Activated naive CD4-positive, alpha-beta T cell treated with anti-CD3 and anti-CD28 coated beads, Interleukin-2, amount 50 U/mL, for 24 hours (primary cell): ENCODE results near the gene ABCA1.
"Not testable (repeated sequence)": the region's sequence is repeated elsewhere in the genome, so short reads cannot be mapped to it uniquely, and the experiment has no call there.

Experiments
- H3K27ac Mint-ChIP-seq: one replicate; pipeline ENCODE4 v1.8.0; 2021; ENCODE audit warnings: mild to moderate bottlenecking, mixed read lengths
- H3K27me3 Mint-ChIP-seq: one replicate; pipeline ENCODE4 v1.8.0; 2021; ENCODE audit warnings: mixed read lengths
- H3K36me3 Mint-ChIP-seq: one replicate; pipeline ENCODE4 v1.8.0; 2021; ENCODE audit warnings: mixed read lengths
- H3K4me1 Mint-ChIP-seq: one replicate; pipeline ENCODE4 v1.8.0; 2021; ENCODE audit warnings: mixed read lengths
- H3K4me3 Mint-ChIP-seq: one replicate; pipeline ENCODE4 v1.8.0; 2021; ENCODE audit warnings: mild to moderate bottlenecking, mixed read lengths
- H3K9me3 Mint-ChIP-seq: one replicate; pipeline ENCODE4 v1.8.0; 2021; ENCODE audit warnings: mixed read lengths

ABCA1 gene

DNA sequence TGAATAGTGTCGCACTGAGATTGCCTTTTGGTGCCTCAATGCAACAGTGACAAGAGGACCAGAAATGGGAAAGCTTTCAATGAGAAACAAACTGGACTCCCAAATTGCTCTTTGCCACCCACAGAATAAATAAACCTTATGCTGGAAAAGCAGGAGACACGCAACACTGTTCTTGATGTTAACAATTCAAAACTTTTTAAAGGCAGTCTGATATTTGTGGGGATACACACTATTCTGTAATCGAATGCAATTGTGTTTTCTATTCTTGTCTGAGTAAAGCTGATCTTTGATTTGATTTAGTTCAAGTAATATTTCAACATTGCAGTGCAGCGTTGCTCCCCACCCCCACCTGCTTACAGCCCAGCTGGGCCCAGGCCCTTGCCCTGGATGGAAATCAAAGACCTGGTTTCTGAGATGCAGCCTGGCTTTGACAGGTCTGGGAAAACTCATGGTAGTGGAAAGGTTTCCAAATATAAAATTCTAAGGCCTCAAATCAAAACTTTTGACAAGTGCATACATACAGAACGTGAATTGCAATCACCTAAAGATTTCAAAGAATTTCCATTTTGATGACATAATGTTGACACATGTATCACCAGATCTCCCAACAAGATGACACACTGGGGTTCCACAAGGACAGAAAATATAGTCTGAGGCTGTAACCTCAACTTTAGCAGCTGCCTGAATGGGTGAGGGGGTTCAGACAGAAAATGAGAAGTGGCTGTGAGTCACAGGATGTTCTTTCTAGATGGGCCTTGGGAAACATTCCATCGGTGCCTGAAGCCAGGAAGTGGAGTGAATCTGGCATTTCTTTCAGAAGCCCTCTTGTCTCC is 55.1 kb downstream of the ABCA1 start:
- Mint-ChIP-seq H3K4me3 (no peak overlapping the region), H3K9me3 (no peaks in the 10 kb centered on the region), H3K27me3 (no peaks in the 10 kb centered on the region), H3K4me1 (peaks cover 5% of the 10 kb centered on the region), H3K27ac (no peak overlapping the region), H3K36me3 (peaks cover 19% of the 10 kb centered on the region)

DNA sequence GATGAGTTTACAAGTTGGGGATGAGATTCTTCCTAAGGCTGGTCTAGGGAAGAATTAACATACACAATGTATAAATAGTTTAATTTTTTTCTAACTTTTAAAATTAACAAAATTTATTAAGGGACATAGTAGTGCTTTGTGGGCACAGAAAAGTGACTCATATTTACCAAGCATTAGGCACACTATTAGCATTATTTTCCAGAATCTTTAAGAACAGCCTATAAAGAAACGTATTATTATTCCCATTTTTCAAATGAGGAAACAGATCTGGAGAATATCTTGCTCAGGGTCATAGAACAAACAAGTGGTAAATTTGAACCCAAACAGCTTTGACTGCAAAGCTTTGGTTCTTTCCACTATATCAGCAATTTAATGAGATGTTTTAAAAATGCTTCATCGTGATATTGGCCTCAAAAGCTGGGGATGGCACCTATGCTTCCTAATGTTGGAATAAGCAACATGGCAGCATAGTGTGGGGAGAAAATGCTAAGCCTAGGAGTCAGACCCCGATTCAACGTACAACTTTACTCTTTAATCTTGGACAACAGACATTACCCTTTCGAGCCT is 55.9 kb downstream of the ABCA1 start:
- Mint-ChIP-seq H3K4me1 (peaks cover 5% of the 10 kb centered on the region), H3K27ac (no peak overlapping the region), H3K4me3 (no peak overlapping the region)

DNA sequence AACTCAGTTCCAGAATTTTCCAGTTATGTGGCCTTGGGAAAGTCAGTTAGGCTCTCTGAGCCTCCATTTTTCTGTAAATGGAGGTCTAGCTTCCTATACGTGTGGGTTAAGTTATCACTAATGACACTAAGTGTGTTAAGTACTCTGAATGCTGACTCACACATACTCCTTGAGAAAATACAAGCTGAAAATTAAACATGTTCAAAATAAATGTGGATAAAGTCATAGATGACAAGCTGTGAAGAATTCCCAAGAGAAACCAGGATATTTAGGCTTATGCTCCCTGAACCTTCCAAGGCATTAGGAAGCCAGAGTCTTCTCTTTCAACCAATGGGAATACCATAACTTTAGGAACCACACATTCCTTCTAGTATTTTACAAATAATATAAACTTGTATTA is 58.1 kb downstream of the ABCA1 start:
- Mint-ChIP-seq H3K27me3 (no peaks in the 10 kb centered on the region), H3K4me3 (no peak overlapping the region), H3K4me1 (peaks cover 5% of the 10 kb centered on the region), H3K9me3 (no peaks in the 10 kb centered on the region), H3K36me3 (peaks cover 12% of the 10 kb centered on the region), H3K27ac (no peak overlapping the region)

More for the DNA sequence above, 55.9 kb downstream of the ABCA1 start:
- peaks cover 14% of the 10 kb centered on the region for H3K36me3 Mint-ChIP-seq
- H3K9me3 Mint-ChIP-seq: no peaks in the 10 kb centered on the region
- H3K27me3 Mint-ChIP-seq: no peaks in the 10 kb centered on the region

DNA sequence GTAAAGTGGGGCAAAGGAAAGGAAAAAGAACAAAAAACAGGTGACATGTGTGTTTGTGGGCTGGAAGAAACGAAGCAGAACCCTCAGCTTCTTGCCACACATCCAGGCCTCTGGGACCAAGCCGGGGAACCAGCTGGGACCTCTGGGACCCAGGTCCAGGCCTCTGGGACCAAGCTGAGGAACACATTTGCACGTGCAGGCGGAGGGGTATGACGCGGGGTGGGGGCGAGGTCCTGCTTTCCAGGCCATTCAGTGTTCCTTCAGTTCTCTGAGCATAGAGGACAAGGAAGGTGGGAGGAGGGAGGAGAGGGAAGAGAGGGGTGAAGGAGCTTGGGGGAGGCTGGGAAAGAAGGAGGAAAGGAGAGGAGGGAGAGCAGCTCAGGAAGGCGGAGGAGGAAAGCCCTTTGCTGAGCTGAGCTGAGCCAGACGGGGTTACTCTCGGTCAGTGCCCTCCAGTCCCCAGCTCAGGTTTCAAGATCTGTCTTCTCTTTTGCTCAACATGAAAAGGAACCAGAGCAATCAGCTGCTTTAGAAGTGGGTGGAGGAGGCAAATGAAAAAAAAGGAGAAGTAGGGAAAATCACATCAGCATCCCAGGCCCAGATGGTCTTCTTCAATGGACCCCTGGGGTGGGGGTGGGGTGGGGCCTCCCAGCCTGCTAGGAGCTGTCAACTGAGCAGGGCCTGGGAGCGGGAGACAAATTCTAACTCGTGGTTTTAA is 59.1 kb downstream of the ABCA1 start:
- Mint-ChIP-seq H3K4me3 (no peak overlapping the region), H3K36me3 (peaks cover 12% of the 10 kb centered on the region), H3K4me1 (peaks cover 5% of the 10 kb centered on the region), H3K27ac (no peak overlapping the region), H3K9me3 (no peaks in the 10 kb centered on the region), H3K27me3 (no peaks in the 10 kb centered on the region)

DNA sequence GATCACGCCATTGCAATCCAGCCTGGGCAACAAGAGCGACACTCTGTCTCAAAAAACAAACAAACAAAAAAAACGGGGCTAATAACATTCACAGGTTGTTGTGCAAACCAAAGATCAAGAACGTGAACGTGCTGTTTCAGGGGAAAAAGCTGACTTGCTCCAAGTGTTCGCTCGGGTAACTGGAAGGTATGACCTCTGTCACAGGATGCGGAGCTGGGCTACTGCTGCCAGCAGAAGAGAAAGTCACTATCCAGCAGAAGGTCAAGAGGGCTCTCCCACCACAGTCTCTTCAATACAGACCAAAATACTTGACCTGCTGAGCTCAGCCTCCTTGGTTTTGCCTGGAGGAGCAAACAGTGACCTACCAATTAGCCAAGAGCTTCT is 59.7 kb downstream of the ABCA1 start:
- Mint-ChIP-seq H3K27ac (no peak overlapping the region), H3K4me1 (peaks cover 7% of the 10 kb centered on the region), H3K4me3 (no peak overlapping the region), H3K36me3 (peaks cover 12% of the 10 kb centered on the region), H3K9me3 (no peaks in the 10 kb centered on the region), H3K27me3 (no peaks in the 10 kb centered on the region)

DNA sequence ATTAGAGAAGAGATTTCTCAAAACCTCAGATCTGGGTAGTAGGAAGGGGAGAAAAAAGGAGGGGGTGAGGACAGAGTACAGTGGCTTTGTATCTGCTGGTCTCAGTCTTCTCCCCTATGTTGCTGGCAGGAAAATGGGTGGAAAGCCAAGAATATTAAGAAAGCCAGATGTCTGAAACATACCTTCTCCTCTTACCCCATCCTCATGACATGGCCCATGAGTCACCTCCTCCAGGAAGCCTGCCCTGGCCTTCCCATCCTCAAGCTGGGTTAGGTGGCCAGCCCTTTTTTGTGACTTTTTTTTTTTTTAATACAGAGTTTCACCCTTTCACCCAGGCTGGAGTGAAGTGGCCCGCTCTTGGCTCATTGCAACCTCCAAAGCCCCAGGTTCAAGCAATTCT is 61.8 kb downstream of the ABCA1 start:
- H3K27me3 Mint-ChIP-seq: no peaks in the 10 kb centered on the region
- H3K4me1 Mint-ChIP-seq: peaks cover 5% of the 10 kb centered on the region
- H3K36me3 Mint-ChIP-seq: peaks cover 7% of the 10 kb centered on the region
- H3K4me3 Mint-ChIP-seq: no peak overlapping the region
- H3K9me3 Mint-ChIP-seq: no peaks in the 10 kb centered on the region
- no peak overlapping the region for H3K27ac Mint-ChIP-seq

DNA sequence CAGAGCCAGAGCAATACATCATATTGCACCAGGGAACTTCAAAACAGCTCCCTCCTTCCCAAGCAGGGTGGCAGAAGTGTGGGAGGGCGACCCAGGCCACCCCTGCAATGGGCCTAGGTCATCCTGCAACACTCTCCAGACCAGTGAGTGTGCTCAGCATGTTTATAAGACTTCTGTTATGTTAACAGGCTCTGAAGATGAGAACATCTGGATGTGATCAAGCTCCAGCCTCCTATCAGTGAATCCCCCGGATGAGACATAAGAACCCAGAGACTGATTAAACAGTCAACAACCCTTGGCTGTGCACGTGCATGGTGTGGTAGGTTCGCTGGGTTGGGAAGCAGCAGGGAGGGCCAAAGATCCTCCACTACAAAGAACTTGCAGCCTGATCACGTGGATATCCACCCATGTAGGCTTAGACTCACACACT is 63.3 kb downstream of the ABCA1 start:
- Mint-ChIP-seq H3K36me3 (peaks cover 6% of the 10 kb centered on the region), H3K27me3 (no peaks in the 10 kb centered on the region), H3K27ac (no peak overlapping the region), H3K4me3 (no peak overlapping the region), H3K9me3 (no peaks in the 10 kb centered on the region), H3K4me1 (peaks cover 5% of the 10 kb centered on the region)

DNA sequence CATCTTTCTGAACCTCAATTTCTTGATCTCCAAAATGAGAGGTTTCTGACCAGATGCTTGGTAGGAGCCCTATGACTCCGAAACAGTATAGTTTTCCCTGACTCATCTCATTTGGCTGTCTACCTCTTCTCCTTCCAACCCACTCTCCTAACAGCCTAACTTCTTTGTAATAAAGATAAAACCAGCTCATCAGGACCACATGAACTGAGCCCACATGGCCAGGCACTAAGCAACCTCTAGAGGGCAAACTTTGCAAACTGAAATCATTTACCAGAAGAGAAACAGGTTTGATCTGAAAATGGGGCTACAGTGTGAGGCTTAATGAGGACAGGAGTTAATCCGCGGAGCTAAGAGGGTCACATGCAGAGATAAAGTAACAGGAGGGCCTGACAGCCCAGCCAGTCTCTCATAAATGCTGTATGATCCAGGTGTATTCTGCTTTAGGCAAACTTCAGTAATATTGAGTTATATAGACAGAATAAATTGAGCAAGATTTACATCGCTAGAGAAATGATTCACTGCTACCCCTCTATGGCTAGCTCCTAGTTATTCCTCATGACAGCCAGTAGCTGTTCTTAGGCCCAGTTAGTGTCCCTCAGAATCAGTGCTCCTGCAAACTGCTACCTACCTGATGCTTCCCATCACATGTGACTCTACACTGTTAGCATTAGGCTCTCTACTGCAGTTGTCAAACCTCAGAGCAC is 64.6 kb downstream of the ABCA1 start:
- Mint-ChIP-seq H3K9me3 (no peaks in the 10 kb centered on the region), H3K27me3 (no peaks in the 10 kb centered on the region), H3K4me3 (no peak overlapping the region), H3K36me3 (peaks cover 3% of the 10 kb centered on the region), H3K4me1 (peaks cover 5% of the 10 kb centered on the region), H3K27ac (no peak overlapping the region)

DNA sequence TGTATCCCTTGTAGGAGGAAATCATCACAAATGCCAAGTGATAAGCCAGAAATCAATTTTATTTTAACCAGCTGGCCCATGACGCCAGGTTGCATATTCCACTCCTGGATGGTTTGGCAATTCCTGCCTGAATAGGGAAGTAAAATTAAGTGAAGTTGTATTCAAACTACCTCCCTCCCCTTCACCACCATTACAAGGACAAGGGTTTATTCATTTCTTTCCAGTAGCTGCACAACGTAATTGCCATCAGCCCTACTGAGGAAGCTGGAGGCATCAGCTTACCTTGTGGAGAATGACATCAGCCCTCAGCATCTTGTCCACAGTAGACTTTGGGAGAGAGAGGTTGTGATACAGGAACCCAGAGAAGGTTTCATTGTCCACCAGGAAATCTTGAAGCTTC is 66.6 kb downstream of the ABCA1 start:
- no peak overlapping the region for H3K27ac Mint-ChIP-seq
- no peaks in the 10 kb centered on the region for H3K9me3 Mint-ChIP-seq
- no peaks in the 10 kb centered on the region for H3K27me3 Mint-ChIP-seq
- no peaks in the 10 kb centered on the region for H3K36me3 Mint-ChIP-seq
- H3K4me3 Mint-ChIP-seq: no peak overlapping the region
- peaks cover 5% of the 10 kb centered on the region for H3K4me1 Mint-ChIP-seq

DNA sequence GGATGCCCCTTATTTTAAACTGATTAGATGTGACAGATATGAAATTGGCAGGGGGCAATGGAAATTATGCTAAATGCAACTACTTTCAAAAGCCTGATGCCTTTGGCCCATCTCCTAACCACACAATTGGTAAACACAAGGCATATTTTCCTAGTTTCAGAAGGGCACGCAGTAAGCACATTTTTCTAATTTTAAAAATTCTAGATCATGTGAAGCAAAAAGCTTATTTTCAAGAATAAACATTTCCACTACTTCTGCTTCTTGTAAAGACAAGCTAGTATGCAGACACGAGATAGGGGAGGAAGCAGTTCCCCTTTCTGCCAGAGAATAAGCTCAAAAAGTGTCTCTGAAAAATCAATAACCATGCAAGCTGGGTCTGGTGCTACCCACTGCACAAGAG is 67.7 kb downstream of the ABCA1 start:
- Mint-ChIP-seq H3K27me3 (no peaks in the 10 kb centered on the region), H3K4me1 (peaks cover 5% of the 10 kb centered on the region), H3K9me3 (no peaks in the 10 kb centered on the region), H3K36me3 (peaks cover 3% of the 10 kb centered on the region), H3K4me3 (no peak overlapping the region), H3K27ac (no peak overlapping the region)

DNA sequence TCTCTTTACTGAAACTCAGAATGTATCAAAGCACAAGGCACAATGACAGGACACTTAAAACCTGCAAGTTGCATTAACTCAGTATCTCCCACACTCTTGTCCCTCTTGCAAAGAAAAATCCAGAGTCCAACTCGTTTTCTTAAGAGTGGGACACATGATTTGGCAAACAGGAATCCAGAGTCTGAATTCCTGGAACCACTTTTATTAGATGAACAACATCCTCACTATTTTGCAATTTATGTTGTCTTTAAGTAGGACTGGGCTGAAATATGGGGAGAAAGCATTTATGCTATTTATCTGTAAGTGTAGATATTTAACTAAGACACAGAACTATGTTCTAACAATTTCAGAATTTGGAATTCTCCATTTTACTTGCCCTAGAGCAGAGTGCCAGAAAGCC is 69.1 kb downstream of the ABCA1 start:
- Mint-ChIP-seq H3K36me3 (peaks cover 6% of the 10 kb centered on the region), H3K4me3 (no peak overlapping the region), H3K9me3 (no peaks in the 10 kb centered on the region), H3K27ac (no peak overlapping the region), H3K4me1 (peaks cover 5% of the 10 kb centered on the region), H3K27me3 (no peaks in the 10 kb centered on the region)

DNA sequence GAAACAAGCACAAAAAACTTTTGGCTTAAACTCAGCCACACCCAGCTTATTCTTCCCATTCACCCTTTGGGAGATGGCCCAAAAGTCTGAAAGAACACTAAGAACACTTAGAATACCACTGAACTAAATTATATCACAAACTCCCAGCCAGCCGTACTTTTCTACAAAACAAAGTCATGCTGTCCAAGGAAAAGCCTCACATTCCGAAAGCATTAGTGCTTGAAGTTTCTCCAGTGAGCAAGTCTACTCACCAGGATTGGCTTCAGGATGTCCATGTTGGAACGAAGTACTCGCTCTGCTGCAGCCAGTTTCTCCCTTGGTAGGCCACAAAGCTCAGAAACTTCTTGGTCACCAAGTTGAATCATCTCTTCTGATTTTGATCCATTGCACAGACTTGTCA is 69.7 kb downstream of the ABCA1 start:
- no peak overlapping the region for H3K4me3 Mint-ChIP-seq
- H3K36me3 Mint-ChIP-seq: peaks cover 6% of the 10 kb centered on the region

DNA sequence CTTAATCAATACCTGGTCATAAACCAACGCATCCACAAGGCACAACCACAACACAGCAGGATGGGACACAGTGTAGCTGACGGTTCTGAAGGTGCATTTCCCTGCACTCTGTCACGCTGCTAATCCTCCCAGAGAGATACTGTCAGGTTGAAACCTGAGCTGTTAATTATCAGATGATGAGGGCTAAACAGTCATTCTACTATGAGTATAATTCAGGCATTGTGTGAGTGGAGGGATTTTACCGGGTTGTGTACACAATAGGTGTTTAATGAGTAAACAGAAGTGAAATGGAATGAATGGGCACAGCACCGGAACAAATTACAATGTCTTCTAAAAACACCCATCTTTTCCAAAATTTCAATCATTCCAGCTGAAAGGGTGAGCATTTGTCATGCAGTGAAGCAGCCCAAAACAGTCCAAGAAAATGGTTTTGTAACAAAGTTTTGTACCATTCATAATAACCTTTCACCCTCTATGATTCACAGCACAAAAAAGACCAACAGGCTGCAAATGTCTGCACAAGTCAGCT is 71.5 kb downstream of the ABCA1 start:
- no peak overlapping the region for H3K4me3 Mint-ChIP-seq
- no peaks in the 10 kb centered on the region for H3K4me1 Mint-ChIP-seq

More for the DNA sequence above, 69.7 kb downstream of the ABCA1 start:
- Mint-ChIP-seq H3K27ac (no peak overlapping the region), H3K9me3 (no peaks in the 10 kb centered on the region), H3K4me1 (peaks cover 3% of the 10 kb centered on the region), H3K27me3 (no peaks in the 10 kb centered on the region)

DNA sequence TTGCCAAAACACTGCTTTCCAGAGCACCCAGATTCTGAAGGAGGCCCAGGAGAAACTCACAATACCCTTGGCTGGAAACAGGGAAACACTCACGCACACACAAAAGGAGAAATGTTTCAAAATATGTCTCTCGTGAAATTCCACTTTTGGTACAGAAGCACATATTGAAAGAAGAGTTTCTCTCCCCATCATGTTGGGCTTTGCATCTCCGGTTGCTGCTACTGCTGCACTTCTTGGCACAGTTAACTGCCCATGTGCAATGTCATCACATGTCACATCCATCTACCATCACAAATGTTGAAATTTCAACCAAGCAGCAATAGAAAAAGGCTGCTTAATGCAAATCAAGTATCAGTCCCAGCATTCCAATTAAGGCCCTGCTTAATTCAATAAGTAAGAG is 72.1 kb downstream of the ABCA1 start:
- no peaks in the 10 kb centered on the region for H3K27me3 Mint-ChIP-seq
- no peak overlapping the region for H3K27ac Mint-ChIP-seq
- H3K36me3 Mint-ChIP-seq: peaks cover 15% of the 10 kb centered on the region
- no peak overlapping the region for H3K4me3 Mint-ChIP-seq
- H3K4me1 Mint-ChIP-seq: no peaks in the 10 kb centered on the region
- no peaks in the 10 kb centered on the region for H3K9me3 Mint-ChIP-seq

More for the DNA sequence above, 71.5 kb downstream of the ABCA1 start:
- Mint-ChIP-seq H3K9me3 (no peaks in the 10 kb centered on the region), H3K27ac (no peak overlapping the region), H3K36me3 (peaks cover 12% of the 10 kb centered on the region), H3K27me3 (no peaks in the 10 kb centered on the region)

DNA sequence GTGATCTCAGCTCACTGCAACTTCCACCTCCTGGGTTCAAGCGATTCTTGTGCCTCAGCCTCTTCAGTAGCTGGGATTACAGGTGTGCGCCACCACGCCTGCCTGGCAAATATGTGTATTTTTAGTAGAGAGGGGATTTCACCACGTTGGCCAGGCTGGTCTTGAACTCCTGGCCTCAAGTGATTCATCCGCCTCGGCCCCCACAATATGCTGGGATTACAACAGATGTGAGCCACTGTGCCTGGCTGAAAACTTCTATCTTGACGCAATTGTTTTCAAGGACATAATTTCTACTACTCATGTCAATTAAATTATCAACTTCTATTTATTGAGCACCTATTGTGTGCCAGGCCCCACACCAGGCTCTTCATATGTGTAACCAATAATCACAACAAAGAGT is 72.7 kb downstream of the ABCA1 start:
- not testable (repeated sequence) for H3K4me3 Mint-ChIP-seq, H3K27ac Mint-ChIP-seq, H3K9me3 Mint-ChIP-seq, H3K4me1 Mint-ChIP-seq, H3K27me3 Mint-ChIP-seq
- H3K36me3 Mint-ChIP-seq: peaks cover 15% of the 10 kb centered on the region
